Neural progenitor cell (in vitro differentiated cells): ENCODE measurements around the gene RWDD1.

Experiments
- CTCF ChIP-seq: fragments of 200-600 bp; sonication (generic); IDR thresholded peaks from 2 replicates; pipeline ENCODE4 v1.5.1; 2017; ENCODE audit warnings: antibody characterized with exemption, mild to moderate bottlenecking
- EZH2 ChIP-seq: fragments of 200-600 bp; sonication (generic); IDR thresholded peaks from 2 replicates; pipeline ENCODE4 v1.6.1; 2017; ENCODE audit warnings: antibody characterized with exemption, mild to moderate bottlenecking, moderate library complexity
- EZH2phosphoT487 ChIP-seq: fragments of 200-600 bp; sonication (generic); IDR thresholded peaks from 2 replicates; pipeline ENCODE4 v1.6.1; 2017; ENCODE audit warnings: antibody characterized with exemption

- TF ChIP-seq CTCF: peak; percentile 87
- no peak for TF ChIP-seq EZH2phosphoT487
- TF ChIP-seq EZH2: no peak
Observed at GRCh38 chr6:116536216-116536621, 35.1 kb upstream of the RWDD1 start.
